Measurements from ENCODE around the gene TMEM30B.

Gene TMEM30B

DNA sequence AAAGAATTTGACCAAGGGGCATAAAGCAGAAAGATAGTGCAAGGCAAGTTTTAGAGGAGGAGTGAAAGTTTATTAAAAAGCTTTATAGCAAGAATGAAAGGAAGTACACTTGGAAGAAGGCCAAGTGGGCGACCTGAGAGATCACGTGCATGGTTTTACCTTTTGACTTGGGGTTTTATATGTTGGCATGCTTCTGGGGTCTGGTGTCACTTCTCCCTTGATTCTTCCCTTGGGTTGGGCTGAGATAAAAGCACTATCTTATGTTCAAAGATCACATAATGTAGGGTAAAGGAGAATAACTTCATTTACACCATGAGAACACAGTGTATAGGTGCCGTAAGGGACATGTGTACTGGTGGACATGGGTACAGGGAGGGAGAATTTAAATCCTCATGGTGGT lies 17.7 kb upstream of the TMEM30B start:
- no peak for DNase-seq (ENCODE audit: low read depth)

DNA sequence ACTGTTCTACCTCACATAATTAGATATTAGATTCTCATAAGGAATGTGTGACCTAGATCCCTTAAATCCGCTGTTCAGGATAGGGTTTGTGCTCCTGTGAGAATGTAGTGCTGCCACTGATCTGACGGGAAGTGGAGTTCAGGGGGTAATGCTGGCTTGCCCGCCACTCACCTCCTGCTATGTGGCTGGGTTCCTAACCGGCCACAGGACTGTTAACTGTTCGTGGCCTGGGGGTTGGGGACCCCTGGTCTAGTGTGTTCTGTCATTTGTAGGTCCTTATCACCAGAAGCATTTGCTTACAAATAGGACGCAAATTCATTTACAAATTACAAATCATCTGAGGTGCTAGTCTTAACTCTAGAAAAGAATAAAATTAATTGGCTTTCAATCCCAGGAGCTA lies 16.4 kb upstream of the TMEM30B start:
- DNase-seq (ENCODE audit: low read depth): no peak

DNA sequence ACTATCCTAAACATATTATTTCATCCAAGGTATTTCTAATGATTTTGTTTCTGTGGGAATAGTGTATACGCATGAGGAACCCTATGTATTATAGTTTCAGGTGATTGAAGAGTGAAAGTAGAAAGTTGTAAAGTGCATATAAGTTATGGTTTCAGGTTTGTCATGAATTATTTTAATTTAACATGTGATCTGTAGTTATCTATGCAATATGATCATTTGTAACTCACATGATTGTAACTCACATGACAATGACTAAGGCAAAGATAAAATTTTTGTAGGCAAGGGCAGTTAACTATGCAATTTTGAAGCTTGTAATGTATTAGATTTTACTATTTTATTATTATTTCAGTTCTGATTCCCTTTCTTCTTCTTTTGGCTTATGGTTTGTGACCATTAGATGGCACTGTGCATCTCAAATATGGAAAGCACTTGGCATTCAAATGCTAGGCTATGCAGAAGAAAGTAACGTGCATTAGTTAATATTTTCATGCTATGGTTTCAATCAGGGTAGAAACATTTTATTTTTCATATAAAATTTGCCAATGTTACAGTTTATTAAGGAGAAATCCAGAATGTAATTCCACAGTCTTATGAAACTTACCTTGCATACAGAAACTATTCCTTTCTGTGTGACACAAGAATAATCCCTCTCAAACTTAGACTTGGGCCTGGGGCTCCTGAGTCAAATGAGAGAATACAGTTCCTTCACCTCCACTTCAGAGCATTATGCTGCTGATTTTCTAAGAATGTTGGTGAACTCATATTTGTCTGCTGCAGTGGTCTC lies 15.8 kb upstream of the TMEM30B start:
- no peak for DNase-seq (ENCODE audit: low read depth)

DNA sequence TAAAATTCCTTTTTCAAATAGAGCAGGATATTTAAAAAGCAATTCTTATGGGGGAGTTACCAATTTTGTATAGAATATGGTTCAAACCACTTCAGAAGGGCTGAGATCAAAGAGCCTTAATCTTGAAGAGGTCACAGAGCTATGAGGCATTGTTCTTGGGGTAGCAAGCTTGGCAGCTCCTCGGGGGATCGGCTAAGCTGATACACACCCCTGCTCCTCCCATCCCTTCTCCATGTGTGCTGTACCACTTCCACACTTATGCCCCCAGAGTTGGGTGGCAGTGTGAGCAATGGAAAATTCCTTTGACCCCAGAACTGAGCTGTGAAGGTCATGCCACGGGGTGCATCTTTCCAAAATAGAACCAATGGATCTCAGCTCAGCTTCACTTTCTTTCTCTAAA lies 15.0 kb upstream of the TMEM30B start:
- no peak for DNase-seq (ENCODE audit: low read depth)

DNA sequence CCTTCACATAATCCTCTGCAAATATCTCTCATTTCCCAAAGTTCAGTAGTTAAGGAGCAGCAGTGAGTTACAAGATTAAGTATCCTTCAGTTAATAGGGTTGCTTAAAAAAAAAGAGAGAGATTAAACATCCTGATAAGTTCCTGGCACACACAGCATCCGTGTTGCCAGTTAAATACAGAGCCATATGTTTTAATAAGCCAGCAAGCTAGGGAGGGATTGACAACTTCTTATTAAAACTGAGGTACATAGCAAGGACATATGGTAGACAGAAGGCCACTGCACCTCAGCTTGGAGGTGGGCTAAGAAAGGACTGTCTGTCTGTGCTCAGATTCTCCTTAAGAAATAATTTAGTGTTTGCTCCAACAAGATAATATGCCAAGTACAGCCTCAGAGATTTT lies 9.6 kb upstream of the TMEM30B start:
- no peak for DNase-seq (ENCODE audit: low read depth)

DNA sequence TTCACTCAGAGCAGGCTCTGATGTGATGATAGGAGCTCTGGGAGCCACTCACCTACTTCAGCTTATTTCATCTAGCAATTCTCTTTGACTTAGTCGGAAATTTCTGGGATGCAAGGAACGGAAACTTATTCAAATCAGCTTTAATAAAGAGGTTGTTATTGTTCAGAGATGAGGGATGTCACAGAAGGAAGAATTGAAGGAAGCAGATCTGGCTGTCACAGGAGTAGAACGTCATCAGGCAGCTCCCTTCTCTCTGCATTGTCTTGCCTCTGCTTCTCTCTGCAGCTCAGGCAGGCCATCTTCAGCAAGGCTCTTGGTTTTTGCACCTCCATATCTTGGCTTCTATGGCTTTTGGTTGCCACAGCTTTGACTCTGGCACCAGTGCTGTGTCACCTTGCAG lies 7.6 kb upstream of the TMEM30B start:
- DNase-seq (ENCODE audit: low read depth): no peak

DNA sequence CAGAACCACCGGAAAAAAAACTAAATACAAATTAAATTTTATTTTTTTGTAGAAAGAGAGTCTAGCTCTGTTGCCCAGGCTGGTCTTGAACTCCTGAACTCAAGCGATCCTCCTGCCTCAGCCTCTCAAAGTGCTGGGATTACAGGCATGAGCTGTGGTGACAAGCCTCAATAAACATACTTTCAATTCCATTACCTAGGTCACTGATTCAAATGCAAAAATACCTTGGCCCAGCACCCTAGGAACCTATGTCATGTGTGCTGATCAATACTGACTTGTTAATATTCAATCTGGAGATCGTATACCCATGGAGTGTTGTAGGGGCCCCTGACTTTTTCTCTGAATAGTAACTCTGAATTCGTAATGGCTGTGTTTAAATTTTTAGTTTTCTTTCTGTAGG lies 7.1 kb upstream of the TMEM30B start:
- DNase-seq (ENCODE audit: low read depth): no peak

DNA sequence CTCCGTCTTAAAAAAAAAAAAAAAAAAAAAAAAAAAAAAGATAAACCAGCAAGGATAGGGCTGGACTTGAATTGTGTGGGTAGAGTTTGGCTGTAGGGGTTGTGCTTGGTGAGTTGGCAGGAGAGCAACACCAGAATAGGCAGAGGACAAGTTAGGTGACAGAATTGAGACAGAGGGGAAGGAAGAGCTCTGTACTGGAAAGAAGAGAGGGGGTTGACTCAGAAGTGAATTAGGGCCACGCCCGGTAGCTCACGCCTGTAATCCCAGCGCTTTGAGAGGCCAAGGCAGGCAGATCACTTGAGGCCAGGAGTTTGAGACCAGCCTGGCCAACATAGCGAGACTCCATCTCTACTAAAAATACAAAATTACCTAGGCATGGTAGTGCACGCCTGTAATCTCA lies 6.1 kb upstream of the TMEM30B start:
- DNase-seq (ENCODE audit: low read depth): no peak

- no peak for DNase-seq (ENCODE audit: low read depth)
Measured at GRCh38 chr14:61285364-61285763, 4.2 kb upstream of the TMEM30B start.

- DNase-seq (ENCODE audit: low read depth): no peak
Measured at GRCh38 chr14:61284001-61284400, 2.9 kb upstream of the TMEM30B start.

GRCh38 chr14:61282746-61283145 lies 1.6 kb upstream of the TMEM30B start:
- no peak for DNase-seq (ENCODE audit: low read depth)

DNA sequence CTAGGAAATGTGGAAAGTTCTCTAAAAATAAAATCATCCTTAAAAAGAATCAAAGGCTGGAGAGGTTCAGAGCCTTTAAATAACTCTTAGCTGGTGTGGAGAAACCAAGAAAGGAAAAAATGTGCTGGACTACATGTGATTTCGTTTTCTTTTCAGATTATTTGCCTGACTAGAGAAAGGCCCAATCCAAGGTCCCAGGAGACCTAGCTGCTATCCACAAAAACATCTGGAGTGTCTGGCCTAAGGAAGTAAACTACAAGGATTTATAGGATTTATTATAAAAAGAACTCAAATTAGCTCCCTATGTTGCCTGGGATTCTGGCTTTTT lies 774 bp upstream of the TMEM30B start:
- no peak for DNase-seq (ENCODE audit: low read depth)

GRCh38 chr14:61280526-61281185 lies 482 bp downstream of the TMEM30B start:
- DNase-seq (ENCODE audit: low read depth): peak; percentile 67

DNA sequence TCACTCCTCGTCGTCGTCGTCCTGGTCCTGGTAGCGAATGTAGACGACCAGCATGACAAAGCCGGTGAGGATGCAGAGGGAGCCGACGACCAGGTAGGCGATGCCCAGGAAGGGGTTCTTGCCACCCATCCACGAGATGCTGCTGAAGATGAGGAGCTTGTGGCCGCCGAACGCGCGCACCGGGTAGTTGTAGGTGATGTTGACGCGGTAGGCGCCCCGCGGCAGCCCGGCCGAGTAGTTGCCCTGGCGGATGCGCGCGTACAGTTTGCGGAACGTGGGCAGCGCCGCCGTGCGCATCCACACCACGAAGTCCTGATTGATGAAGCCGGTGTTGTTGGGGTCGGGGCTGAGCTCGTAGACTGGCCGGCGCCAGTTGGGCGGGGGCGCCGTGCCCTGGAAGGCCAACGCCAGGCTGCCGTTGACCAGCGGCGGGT lies 1.0 kb downstream of the TMEM30B start:
- DNase-seq (ENCODE audit: low read depth): no peak

- no peak for DNase-seq (ENCODE audit: low read depth)
Measured at GRCh38 chr14:61279082-61279481, 2.1 kb downstream of the TMEM30B start.

DNA sequence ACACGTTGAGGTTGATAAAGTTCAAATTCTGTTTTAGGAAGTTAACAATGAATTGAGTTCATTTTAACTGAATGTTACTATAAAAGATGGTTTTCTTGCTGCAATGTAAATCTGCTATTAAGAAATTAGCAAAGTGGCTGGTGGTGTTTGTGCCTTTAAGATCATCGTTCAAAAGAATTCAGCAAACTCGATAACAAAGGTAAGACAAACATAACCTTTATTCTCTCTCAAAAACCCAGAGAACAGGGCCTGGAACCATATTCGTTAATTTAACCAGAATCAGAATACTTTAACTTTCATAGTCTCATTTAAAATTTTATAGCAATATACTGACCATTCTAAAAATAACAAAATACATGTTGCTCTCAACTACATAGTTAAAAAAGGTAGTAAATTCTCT lies 3.4 kb downstream of the TMEM30B start:
- DNase-seq (ENCODE audit: low read depth): no peak

DNA sequence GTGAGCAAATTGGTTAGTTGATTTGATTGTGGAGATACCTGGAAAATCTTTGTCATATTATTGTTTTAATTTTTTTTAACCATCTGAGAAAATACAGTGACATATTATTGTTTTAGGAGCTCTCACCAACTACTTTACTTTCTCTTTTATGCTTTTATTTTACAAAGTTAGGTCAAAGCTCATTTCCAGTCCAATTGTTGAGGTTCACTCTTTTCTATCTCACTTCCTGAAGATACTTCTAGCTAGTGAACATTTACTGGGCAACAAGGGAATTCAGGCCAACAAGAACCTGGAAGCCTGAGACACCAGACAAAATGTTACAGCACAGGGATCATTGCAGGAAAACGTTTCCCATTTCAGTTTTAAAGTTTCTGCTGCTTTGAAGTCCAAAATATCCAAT lies 3.9 kb downstream of the TMEM30B start:
- DNase-seq (ENCODE audit: low read depth): no peak

GRCh38 chr14:61271552-61271951 lies 9.6 kb downstream of the TMEM30B start:
- no peak for DNase-seq (ENCODE audit: low read depth)

GRCh38 chr14:61270714-61271113 lies 10.4 kb downstream of the TMEM30B start:
- no peak for DNase-seq (ENCODE audit: low read depth)

GRCh38 chr14:61269321-61270083 lies 11.6 kb downstream of the TMEM30B start:
- DNase-seq (ENCODE audit: low read depth): peak; percentile 63

GRCh38 chr14:61268812-61269211 lies 12.3 kb downstream of the TMEM30B start:
- DNase-seq (ENCODE audit: low read depth): no peak

GRCh38 chr14:61266891-61267740 lies 14.0 kb downstream of the TMEM30B start:
- no peak for DNase-seq (ENCODE audit: low read depth)

All from stimulated activated CD8-positive, alpha-beta memory T cell treated with anti-CD3 and anti-CD28 coated beads, Interleukin-12 subunit alpha, Interleukin-12 subunit beta, amount 100 ng/mL, for 1 hour (primary cell).